Mesothelial cell of epicardium (in vitro differentiated cells): ENCODE measurements around the gene TOR3A. TPM values are rescaled to one million over a fixed set of nuclear protein-coding genes. Genes with fewer than 3 reads are reported as not detected.

ENCODE experiments used
- DNase-seq, 2 experiments: peaks; one replicate each; pipeline ENCODE4 v3.0.0; 2021; ENCODE audit warnings: low spot score in 2 of 2; ENCODE audit not compliant: unreplicated experiment in 2 of 2
- H3K27ac Mint-ChIP-seq: 2 replicates; pipeline ENCODE4 v1.8.0; 2021; ENCODE audit warnings: mixed read lengths
- H3K27me3 Mint-ChIP-seq: 2 replicates; pipeline ENCODE4 v1.8.0; 2021; ENCODE audit warnings: low read depth, mixed read lengths
- H3K36me3 Mint-ChIP-seq: 2 replicates; pipeline ENCODE4 v1.8.0; 2021; ENCODE audit warnings: mixed read lengths
- H3K4me1 Mint-ChIP-seq: 2 replicates; pipeline ENCODE4 v1.8.0; 2021; ENCODE audit warnings: mixed read lengths
- H3K4me3 Mint-ChIP-seq: 2 replicates; pipeline ENCODE4 v1.8.0; 2021; ENCODE audit warnings: mild to moderate bottlenecking, moderate library complexity, mixed read lengths
- H3K9me3 Mint-ChIP-seq: 2 replicates; pipeline ENCODE4 v1.8.0; 2021; ENCODE audit warnings: mixed read lengths
- CTCF ChIP-seq: fragments of 200-600 bp; sonication (generic); IDR thresholded peaks from one replicate; pipeline ENCODE4 v1.5.0; 2021; ENCODE audit warnings: antibody characterized with exemption; ENCODE audit not compliant: unreplicated experiment
- total RNA-seq: library from RNA; stranded (reverse); gene quantifications from 3 replicates; pipeline ENCODE4 v1.2.1, GENCODE V29; 2021

TOR3A gene
- total RNA-seq, 1 donor from 2014 or later: 16.5 TPM

DNA sequence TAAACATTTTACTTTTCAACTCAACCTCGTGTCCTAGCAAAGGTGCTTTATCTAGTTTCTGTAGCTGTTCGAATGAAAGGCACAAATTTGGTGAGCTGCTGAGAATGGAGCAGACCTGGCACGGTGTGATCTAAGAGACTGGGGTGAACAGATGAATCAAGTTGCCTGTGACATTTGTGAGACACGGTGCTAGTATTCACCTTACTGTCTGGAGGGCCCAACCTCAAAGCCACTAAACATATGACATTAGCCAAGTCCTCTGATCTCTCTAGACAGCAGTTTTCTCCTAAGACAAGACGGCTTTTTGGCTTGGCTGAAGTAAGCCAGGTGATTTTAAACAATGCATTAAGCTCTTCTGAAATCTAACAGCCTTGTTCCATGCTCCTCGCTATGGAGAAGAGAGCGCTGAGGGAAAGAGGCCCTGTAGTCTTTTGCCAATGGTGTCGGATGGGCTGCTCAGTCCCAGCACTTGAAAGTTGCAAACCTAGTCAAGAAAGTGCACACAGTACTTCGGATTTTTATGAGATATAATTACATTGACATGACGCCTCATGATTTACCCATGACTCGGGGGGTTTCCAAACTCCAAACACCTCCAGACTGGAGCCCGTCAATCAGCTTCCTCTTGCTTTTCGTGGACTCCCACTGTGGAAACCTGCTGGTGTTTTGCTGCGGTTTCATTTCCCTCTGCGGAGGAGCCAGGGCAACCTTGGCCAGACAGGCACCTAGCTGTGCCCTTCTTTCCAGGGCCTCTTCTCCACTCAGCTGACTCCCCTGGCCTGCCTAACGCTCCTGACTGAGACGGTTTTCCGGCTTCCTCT, 794 bp upstream of the TOR3A start:
- peak overlapping the region; percentile 92 for H3K4me3 Mint-ChIP-seq
- peaks cover 16% of the 10 kb centered on the region for H3K4me1 Mint-ChIP-seq
- H3K36me3 Mint-ChIP-seq: no peaks in the 10 kb centered on the region
- DNase-seq: no peak
- H3K27me3 Mint-ChIP-seq: no peaks in the 10 kb centered on the region
- TF ChIP-seq CTCF: no peak
- no peaks in the 10 kb centered on the region for H3K9me3 Mint-ChIP-seq
- H3K27ac Mint-ChIP-seq: peak overlapping the region; percentile 82

GRCh38 chr1:179082333-179082998, 596 bp downstream of the TOR3A start:
- H3K4me3 Mint-ChIP-seq: peak overlapping the region; percentile 92
- no peaks in the 10 kb centered on the region for H3K9me3 Mint-ChIP-seq
- DNase-seq: peak in 1 of 2 experiments; percentile 59
- H3K27me3 Mint-ChIP-seq: no peaks in the 10 kb centered on the region
- peak overlapping the region; percentile 90 for H3K27ac Mint-ChIP-seq
- no peak for TF ChIP-seq CTCF
- peaks cover 16% of the 10 kb centered on the region for H3K4me1 Mint-ChIP-seq
- peaks cover 4% of the 10 kb centered on the region for H3K36me3 Mint-ChIP-seq

DNA sequence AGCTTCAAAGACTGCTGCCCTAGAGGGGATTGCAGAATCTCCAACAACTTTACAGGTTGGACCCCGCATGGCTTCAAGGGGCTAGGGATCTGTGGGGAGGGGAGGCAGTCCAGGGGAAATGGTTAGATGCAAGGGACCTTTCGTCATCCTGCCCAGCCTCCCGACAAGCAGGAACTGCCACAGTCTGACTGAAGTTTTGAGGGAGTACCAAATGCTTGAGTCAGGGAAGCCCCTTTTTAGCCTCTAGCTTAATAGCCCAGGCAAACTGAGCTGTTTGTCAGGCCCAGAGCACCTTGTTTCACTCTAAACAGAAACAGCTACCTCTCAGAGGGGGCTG, 1.1 kb downstream of the TOR3A start:
- Mint-ChIP-seq H3K27ac (peak overlapping the region; percentile 90), H3K4me1 (peaks cover 16% of the 10 kb centered on the region), H3K4me3 (peak overlapping the region; percentile 92), H3K9me3 (no peaks in the 10 kb centered on the region), H3K36me3 (peaks cover 4% of the 10 kb centered on the region), H3K27me3 (no peaks in the 10 kb centered on the region)
- TF ChIP-seq CTCF: no peak
- no peak for DNase-seq

DNA sequence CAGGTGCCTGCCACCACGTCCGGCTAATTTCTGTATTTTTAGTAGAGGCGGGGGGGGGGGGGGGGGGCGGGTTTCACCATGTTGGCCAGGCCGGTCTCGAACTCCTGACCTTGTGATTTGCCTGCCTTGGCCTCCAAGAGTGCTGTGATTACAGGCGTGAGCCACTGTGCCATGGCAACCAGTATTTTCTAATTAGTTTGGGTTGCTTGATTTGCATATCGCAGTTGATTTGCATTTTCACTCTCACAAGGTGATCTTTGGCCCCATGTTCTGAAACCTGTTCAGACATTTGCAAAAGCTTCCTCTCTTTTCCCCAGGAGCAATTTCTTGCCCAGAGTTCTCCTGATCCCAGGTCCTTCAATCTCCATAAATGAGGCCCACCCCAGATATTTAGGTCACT, 1.7 kb downstream of the TOR3A start:
- H3K9me3 Mint-ChIP-seq: no peaks in the 10 kb centered on the region
- H3K27ac Mint-ChIP-seq: no peak overlapping the region
- no peaks in the 10 kb centered on the region for H3K27me3 Mint-ChIP-seq
- TF ChIP-seq CTCF: no peak
- no peak for DNase-seq
- H3K36me3 Mint-ChIP-seq: peaks cover 4% of the 10 kb centered on the region
- H3K4me1 Mint-ChIP-seq: peaks cover 16% of the 10 kb centered on the region
- peak overlapping the region; percentile 55 for H3K4me3 Mint-ChIP-seq

DNA sequence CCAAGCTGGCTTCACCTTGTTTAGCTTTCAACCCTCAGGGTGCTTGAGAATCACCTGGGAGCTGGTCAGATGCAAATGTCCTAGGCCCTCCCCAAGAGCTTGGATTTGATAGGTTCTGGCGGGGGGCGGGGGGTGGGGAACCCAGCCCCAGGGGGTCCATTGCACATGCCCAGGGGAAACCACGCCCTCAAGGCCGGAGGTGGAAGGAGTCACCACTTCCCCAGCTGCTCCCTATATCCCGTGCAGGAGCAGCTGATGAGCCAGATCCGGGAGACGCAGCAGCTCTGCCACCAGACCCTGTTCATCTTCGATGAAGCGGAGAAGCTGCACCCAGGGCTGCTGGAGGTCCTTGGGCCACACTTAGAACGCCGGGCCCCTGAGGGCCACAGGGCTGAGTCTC, 5.8 kb downstream of the TOR3A start:
- H3K4me3 Mint-ChIP-seq: no peak overlapping the region

More for the DNA sequence above, 5.8 kb downstream of the TOR3A start:
- TF ChIP-seq CTCF: no peak
- Mint-ChIP-seq H3K9me3 (no peaks in the 10 kb centered on the region), H3K4me1 (peaks cover 6% of the 10 kb centered on the region), H3K36me3 (peaks cover 14% of the 10 kb centered on the region), H3K27me3 (no peaks in the 10 kb centered on the region), H3K27ac (no peak overlapping the region)
- no peak for DNase-seq
